Measurements from ENCODE around the gene ECI1.

The ECI1 gene

GRCh38 chr16:2284797-2285576 lies 33.6 kb upstream of the ECI1 start:
- no peak overlapping the region for H3K27ac ChIP-seq
- TF ChIP-seq ZFX (IDR thresholded peaks at IDR 0.05; ENCODE audit: borderline replicate concordance): no peak
- TF ChIP-seq CTCF (IDR thresholded peaks at IDR 0.05): no peak

GRCh38 chr16:2284001-2284770 lies 32.8 kb upstream of the ECI1 start:
- no peak overlapping the region for H3K27ac ChIP-seq
- TF ChIP-seq CTCF (IDR thresholded peaks at IDR 0.05) (no peak), ZFX (IDR thresholded peaks at IDR 0.05; ENCODE audit: borderline replicate concordance) (no peak)

- TF ChIP-seq ZFX (IDR thresholded peaks at IDR 0.05; ENCODE audit: borderline replicate concordance): no peak
Observed at GRCh38 chr16:2282866-2283555, 31.6 kb upstream of the ECI1 start.

GRCh38 chr16:2282262-2282661 lies 30.9 kb upstream of the ECI1 start:
- TF ChIP-seq CTCF (IDR thresholded peaks at IDR 0.05) (no peak), ZFX (IDR thresholded peaks at IDR 0.05; ENCODE audit: borderline replicate concordance) (no peak)
- H3K27ac ChIP-seq: no peak overlapping the region

More at GRCh38 chr16:2282866-2283555, 31.6 kb upstream of the ECI1 start:
- no peak overlapping the region for H3K27ac ChIP-seq

GRCh38 chr16:2280981-2281542 lies 29.7 kb upstream of the ECI1 start:
- no peak overlapping the region for H3K27ac ChIP-seq
- TF ChIP-seq CTCF (IDR thresholded peaks at IDR 0.05): no peak
- TF ChIP-seq ZFX (IDR thresholded peaks at IDR 0.05; ENCODE audit: borderline replicate concordance): no peak

GRCh38 chr16:2280461-2280860 lies 29.1 kb upstream of the ECI1 start:
- no peak overlapping the region for H3K27ac ChIP-seq
- no peak for TF ChIP-seq CTCF (IDR thresholded peaks at IDR 0.05)

- H3K27ac ChIP-seq: no peak overlapping the region
- TF ChIP-seq CTCF (IDR thresholded peaks at IDR 0.05) (no peak), ZFX (IDR thresholded peaks at IDR 0.05; ENCODE audit: borderline replicate concordance) (no peak)
Observed at GRCh38 chr16:2278956-2279800, 27.8 kb upstream of the ECI1 start.

Measured in 22Rv1 (cell line).